HG03457 (cell line): ENCODE results near the gene S1PR5.
"Not testable (repeated sequence)": the region's sequence is repeated elsewhere in the genome, so short reads cannot be mapped to it uniquely, and the experiment has no call there.

Experiments
- ATAC-seq: cut with Tn5 transposase; IDR thresholded peaks from one replicate; pipeline ENCODE4 v1.9.1; 2021; ENCODE audit warnings: moderate number of reproducible peaks; ENCODE audit not compliant: unreplicated experiment

S1PR5 gene

DNA sequence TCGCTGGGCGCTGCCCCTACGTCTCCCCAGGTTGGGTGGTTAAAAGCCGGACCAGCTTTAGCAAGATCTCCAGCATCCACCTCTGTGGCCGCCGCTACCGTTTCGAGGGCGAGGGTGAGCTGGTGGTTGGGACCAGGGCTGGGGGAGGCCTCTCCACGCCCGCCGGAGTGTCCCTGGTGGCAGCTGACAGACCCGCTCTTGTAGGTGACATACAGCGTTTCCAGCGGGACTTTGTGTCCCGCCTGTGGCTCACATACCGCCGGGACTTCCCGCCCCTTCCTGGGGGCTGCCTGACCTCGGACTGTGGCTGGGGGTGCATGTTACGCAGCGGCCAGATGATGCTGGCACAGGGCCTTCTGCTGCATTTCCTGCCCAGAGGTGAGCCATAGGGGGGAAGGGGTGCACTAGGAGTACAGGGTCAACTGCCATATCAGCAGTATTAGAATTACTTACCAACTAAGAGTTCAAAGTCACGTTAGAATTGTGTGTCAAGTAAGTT is 27.6 kb upstream of the S1PR5 start:
- ATAC-seq: no peak

DNA sequence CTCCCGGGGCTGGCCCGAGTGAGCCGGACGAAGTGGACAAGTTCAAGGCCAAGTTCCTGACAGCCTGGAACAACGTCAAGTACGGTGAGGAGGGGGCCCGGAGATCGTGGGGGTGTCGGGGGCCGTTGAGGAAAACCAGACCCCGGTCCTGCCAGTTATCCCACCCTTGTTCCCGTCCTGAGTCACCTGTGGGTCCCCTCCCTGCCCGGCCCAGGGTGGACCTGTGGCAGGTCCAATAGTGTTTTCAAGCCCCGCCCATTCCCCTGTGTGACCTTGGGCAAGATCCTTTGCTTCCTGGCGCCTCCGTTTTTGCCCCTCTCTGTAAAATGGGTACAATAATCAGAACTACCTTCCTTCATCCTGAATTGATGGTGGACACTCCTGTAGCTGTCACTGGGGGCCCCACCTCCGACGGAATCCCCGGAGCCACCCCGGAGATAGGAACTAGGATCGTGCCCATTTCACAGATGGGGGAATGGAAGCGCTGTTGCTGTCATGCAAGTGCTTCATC is 27.1 kb upstream of the S1PR5 start:
- ATAC-seq: no peak

DNA sequence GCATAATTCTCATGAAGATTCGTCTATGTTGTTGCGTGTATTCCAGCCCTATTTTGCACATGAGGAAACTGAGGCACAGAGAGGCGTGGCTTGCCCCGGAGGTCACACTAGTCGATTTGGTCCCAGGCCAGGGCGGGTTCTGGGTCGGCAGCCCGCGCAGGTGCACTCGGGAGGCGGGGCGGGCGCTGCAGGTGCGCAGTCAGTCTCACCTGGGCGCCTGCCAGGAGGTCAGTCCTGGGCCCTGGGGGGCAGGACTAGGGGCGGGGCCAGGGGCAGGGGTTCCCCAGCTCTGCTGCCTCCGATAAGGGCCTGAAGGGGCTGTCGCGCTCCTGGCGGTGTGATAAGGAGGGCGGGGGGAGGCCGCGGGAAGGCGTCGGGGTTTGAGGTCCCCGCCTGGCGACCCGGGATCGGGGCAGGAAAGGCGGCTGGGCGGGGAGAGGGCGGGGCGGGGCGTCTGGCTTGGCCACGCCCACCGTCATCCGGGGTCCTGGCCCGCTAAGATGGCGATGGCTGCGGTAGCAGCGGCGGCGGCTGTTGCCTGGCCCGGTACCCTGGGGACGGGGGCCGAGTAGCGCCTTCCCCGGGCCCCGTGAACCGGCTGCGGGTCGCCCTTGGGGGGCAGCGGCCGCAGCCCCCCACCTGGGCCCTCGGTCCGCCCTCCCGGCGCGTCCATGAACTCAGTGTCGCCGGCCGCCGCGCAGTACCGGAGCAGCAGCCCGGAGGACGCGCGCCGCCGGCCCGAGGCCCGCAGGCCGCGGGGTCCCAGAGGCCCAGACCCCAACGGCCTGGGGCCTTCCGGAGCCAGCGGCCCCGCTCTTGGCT is 26.4 kb upstream of the S1PR5 start, which contains the start of gene ATG4D:
TSS of gene ATG4D (plus strand) at position 485 of the 822 bp plus-strand sequence. CDS start at position 672, 187 bp downstream.
- no peak for ATAC-seq

DNA sequence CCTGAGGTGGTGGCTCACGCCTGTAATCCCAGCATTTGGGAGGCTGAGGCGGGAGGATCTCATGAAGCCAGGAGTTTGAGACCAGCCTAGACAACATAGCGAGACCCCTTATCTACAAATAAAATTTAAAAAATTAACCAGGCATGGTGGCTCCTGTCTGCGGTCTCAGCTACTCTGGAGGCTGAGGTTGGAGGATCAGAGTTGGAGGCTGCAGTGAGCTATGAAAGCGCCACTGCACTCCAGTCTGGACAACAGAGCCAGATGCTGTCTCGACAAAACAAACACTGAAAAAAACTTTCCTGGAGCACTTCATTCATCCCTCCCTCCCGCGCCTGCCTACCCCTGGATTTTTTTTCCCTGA is 25.8 kb upstream of the S1PR5 start:
- no peak for ATAC-seq

DNA sequence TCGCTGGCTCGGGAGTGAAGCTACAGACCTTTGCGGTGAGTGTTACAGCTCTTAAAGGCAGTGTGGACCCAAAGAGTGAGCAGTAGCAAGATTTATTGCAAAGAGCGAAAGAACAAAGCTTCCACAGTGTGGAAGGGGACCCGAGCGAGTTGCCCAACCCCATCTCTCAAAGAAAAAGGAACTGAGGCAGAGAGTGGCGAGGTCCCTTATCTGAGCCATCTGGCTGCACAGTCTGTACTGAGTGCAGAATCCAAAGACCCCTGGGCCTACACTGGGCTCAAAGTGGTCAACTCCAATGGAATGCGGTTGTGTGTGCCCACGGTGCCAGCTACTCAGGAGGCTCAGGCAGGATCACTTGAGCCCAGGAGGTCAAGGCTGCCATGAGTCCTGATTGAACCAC is 21.8 kb upstream of the S1PR5 start:
- not testable (repeated sequence) for ATAC-seq

DNA sequence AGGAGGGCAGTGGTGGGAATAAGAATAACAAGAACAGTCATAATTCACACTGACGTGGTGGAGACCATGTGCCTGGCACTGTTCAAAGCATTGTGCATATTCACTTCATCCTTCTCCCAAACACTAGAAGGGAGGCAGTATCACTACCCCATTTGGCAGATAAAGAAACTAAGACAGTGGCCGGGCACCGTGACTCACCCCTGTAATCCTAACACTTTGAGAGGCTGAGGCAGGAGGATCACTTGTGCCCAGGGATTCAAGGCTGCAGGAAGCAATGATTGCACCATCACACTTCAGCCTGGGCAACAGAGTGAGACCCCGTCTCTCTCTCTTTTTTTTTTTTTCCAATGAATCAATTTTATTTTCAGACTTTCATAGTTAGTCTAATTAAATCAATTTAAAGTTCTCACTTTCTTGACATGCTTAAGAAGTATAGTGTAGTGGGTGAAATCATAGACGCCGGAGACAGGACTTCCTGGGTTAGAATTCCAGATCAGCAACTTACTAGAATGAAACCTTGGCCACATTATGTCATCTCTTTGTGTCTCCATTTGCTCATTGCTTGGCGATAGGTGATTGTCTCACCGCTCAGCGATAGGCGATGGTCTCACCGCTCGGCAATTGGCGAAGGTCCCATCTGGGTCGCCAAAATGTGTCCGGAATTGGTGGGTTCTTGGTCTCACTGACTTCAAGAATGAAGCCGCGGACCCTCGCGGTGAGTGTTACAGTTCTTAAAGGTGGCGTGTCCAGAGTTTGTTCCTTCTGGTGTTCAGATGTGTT is 21.1 kb upstream of the S1PR5 start:
- ATAC-seq: no peak

DNA sequence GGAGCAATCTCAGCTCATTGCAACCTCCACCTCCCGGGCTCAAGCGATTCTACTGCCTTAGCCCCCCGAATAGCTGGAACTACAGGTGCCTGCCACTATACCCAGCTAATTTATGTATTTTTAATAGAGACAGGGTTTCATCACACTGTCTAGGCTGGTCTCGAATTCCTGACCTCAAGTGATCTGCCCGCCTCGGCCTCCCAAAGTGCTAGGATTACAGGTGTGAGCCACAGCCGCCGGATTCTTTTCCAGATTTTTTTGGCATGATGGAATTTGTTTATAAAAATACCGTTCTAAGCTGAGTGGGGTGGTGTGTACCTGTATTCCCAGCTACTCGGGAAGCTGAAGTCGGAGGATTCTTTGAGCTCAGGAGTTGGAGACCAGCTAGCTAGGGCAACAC is 20.4 kb upstream of the S1PR5 start:
- no peak for ATAC-seq

DNA sequence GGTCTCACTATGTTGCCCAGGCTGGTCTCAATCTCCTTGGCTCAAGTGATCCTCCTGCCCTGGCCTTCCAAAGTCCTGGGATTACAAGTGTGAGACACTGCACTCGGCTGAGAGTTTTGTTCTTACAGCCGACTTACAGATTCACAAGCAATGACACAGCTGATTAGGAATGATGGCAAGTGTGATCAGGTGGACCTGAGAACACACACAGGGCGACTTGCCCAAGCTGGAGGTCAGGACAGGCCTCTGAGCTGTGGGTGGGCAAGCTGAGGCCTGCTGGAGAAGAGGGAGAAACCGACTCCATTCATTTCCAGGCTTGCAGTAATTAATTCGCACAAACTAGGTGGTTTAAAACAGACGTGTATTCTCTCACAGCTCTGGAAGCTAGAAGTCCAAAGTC is 18.4 kb upstream of the S1PR5 start:
- ATAC-seq: no peak

DNA sequence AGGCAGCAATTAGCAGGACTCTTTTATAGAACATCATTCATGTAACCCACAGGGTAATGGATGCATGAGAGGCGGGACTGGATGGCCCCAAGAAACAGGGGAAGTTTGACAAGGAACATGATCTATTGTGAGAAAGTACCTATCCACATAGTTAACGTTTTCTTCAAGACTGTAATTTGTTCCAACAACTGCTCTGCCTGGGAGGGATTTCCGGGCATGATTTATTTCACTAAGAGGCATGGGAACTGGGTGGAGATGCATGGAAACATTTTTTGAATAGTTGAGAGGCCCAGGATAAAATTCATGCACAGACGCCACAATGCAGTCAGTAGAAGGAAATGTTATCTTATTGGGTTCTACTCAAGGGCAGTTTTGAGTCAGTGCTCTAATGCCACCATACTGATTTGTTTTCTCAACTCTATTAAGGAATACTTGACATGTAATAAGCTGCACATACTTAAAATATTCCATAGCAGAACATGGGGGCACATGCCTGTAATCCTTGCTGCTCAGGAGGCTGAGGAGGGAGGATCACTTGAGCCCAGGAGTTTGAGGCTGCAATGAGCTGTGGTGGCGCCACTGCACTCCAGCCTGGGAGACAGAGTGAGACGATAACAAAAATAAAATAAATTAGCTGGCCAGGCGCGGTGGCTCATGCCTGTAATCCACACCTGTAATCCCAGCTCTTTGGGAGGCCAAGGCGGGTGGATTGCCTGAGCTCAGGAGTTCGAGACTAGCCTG is 16.6 kb upstream of the S1PR5 start:
- no peak for ATAC-seq

DNA sequence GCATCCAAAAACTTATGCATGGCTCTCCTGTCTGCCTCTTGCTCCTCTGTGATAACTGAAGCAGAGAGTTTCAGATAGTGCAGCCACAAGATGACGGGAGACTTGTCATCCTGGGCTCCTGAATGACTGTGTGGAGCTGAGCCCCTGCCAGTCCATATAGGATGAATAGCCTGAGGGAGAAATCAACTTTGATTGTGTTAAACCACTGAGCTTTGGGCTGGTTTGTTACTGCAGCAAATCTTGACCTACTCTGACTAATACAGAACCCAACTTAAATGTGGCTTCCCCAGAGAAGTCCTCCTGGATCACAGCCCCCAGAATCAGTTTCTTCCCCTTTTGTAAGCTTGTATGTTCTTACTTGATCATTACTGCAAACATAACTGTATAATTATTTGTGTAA is 15.2 kb upstream of the S1PR5 start:
- no peak for ATAC-seq

DNA sequence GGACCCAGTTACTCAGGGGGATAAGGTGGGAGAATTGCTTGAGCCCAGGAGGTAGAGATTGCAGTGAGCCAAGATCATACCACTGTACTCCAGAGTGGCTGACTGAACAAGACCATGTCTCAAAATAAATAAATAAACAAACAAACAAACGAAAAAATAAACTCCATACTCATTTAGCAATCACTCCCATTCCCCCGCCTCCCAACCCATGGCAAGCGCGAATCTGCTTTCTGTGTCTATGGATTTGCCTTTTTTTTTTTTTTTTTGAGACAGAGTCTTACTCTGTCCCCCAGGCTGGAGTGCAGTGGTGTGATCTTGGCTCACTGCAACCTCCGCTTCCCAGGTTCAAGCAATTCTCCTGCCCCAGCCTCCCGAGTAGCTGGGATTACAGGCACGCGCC is 9.6 kb upstream of the S1PR5 start:
- not testable (repeated sequence) for ATAC-seq

DNA sequence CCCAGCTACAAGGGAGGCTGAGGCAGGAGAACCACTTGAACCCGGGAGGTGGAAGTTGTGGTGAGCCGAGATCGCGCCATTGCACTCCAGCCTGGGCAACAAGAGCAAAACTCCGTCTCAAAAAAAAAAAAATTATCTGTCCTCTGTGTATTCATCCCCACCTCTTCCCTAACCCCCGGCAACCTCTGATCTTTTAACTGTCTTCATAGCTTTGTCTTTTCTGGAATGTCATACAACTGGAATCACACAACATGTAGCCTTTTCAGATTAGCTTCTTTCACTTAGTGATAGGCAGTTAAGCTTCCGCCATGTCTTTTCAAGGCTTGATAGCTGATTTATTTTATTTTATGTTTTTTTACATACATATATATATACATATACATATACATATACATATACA is 8.4 kb upstream of the S1PR5 start:
- no peak for ATAC-seq

DNA sequence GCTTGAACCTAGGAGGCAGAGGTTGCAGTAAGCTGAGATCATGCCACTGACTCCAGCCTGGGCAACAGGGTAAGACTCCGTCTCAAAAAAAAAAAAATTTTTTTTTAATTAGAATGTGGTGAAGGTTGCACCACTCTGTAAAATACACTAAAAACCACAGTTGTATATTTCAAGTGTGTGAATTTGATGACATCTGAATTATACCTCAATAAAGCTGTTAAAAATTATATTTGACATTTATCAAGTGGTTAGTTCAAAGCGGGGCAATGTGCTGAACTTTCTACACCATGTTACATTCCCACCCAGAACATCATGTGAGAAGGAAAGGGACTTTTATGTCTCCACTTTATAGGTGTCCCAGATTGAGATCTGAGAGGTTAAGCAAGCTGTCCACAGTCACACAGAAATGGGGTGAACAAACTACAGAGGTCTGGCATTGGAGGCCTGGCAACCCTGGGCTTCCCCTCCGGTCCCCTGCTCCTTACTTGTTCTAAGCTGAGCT is 5.9 kb upstream of the S1PR5 start:
- no peak for ATAC-seq

DNA sequence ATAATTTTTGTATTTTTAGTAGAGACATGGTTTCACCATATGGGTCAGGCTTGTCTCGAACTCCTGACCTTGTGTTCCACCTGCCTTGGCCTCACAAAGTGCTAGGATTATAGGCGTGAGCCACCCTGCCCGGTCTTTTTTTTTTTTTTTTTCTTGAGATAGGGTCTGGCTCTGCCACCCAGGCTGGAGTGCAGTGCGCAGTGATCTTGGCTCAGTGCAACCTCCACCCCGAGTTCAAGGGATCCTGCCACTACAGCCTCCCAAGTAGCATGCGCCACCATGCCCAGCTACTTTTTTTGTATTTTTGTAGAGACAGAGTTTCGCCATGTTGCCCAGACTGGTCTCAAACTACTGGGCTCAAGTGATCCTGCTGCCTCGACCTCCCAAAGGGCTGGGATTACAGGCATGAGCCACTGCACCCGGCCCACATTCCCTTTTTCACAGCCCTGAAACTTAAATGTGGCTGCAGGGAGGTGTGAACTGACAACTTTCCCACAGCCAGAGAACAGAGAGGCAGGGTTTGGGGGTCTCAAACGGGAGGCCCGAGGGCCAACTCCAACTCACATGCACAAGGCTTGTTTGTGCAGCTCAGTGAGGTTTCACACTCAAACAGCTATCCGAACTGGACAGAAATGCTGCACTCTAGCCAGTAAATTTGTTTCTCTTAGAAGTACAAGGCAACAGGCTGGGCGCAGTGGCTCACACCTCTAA is 4.4 kb upstream of the S1PR5 start:
- ATAC-seq: no peak

DNA sequence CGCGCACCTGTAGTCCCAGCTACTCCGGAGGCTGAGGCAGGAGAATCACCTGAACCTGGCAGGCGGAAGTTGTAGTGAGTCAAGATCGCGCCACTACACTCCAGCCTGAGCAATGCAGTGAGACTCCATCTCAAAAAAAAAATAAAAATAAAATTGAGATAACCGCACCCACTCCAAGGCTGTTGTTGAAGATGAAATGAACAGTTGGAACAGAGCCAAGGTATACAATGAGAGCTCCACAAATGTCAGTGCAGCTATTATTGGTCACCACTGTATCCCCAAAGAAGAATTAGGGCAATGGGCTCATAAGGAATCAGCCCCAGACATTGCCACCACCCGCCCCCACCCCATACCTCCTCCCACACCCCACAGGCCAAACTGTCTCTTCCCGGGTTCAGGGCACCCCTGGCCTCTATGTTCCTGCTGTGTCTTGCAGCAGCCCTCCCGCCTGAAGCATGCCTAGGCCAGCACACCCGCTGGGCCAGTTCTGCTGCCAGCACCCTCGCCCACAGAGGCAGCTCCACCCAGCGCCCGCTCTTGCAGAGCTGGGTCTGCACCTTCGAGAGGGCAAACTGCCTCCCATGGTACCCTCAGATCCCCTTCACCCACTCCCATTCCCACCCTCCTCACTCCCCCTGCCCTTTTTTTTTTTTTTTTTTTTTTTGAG is 3.5 kb upstream of the S1PR5 start:
- ATAC-seq: no peak

DNA sequence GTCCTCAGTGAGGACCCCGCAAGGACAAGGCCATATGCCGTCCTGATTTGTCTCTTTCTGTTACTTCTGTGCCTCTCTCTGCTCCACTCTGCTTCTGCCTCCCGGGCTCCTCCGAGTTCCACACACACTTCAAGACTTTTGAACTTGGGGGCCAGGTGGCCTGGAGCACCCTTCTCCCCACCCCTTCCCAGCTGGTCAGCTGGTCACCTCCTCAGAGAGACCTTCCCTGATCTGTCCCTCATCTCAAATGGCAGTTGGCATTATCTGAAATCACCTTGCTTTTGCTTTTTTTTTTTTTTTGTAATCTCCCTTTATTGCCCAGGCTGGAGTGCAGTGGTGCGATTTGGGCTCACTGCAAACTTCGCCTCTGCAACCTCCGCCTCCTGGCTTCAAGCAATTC is 2.2 kb upstream of the S1PR5 start:
- no peak for ATAC-seq

DNA sequence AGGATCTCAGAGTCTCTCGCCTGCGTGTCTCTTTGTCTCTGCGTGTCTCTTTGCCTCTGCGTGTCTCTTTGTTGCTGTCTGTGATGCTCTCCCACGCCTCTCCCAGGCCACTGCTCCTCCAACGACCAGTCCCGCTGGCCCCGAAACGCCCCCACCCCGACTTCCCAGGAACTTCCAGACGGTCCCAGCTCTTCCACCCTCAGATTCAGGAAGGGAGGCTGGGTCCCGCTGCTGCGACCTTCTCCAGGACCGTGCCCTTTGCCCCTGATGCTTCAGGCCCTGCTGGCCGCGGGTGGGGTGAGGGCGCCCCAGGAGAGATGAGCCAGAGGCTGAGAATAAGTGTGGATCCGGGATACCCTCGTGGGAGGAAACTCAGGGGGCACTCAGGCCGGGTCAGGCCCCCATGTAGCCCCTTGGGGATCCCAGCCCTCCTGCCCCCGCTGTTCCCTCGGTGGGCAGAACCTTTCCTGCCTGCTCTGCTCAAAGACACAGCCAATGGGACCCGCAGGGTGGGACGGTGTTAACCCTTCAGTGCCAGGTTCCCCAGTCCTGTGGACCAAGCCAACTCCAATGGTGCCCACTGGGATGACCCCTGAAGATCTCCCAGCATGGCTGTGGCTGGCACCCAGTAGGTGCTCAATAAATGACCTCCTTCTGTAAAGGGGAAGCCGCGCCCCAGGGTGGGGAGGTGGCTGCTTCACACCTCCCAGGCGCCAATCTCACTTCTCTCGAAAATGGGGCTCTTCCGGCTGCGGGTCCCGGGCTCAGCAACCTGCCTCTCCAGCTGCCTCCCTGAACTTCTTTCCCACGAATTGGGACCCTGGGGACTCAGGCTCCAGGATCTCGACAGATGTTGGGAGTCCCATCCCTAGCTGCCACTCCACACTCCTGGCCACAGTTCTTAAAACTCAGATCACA is 1.5 kb upstream of the S1PR5 start:
- no peak for ATAC-seq

DNA sequence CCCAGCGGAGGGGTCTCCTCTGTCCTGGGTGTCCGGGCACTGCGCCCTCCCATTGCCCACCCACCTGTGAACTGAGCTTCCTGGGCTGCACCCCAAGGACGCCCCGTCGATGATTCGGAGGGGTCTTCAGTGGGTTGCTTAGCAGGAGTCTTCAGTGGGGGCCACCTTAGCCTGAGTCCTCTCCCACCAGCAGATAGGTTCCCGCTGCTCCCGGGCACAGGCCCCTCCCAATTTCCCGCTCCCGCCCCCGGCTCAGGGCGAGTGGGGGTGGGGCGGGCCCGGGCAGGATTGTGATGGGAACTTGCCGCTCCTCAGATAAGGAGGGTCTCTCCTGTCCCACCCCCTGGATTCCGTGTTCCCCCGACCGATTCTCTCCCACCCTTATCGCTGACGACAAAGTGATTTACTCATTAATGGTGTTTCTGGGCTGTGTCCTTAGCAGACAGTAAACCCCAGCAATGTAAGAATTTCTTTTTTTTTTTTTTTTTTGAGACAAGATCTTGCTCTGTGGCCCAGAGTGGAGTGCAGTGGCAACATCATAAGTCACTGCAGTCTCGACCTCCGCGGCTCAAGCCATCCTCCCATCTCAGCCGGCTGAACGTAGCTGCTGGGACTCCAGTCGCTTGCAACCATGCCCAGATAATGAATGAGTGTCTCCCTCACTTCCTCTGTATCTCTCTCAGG is 655 bp upstream of the S1PR5 start:
- ATAC-seq: no peak
